HG03097 (cell line): ENCODE measurements around the gene CYBB.

ENCODE experiments used
- ATAC-seq: cut with Tn5 transposase; IDR thresholded peaks from one replicate; pipeline ENCODE4 v1.9.1; 2021; ENCODE audit not compliant: unreplicated experiment, low FRiP score

The CYBB gene

GRCh38 chrX:37829721-37830120 is 49.9 kb downstream of the CYBB start:
- ATAC-seq, result no peak

DNA sequence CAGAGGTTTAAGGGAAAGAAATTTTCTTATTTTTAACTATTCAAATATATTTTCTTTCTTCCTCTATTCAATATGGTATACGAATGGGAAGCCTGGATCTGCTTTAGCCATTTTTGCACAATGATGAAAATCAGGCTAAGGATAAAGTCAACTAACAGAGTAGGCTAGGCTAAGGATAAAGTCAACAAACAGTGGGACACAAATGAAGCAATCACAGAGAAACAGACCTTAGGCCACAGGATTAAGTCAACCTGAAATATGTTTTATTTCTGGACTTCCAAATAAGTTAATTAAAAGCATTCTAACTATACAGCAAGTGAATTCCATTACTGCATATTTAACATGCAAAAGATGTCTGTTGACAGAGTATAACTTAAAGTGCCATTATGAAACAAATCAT is 50.5 kb downstream of the CYBB start:
- no peak for ATAC-seq

DNA sequence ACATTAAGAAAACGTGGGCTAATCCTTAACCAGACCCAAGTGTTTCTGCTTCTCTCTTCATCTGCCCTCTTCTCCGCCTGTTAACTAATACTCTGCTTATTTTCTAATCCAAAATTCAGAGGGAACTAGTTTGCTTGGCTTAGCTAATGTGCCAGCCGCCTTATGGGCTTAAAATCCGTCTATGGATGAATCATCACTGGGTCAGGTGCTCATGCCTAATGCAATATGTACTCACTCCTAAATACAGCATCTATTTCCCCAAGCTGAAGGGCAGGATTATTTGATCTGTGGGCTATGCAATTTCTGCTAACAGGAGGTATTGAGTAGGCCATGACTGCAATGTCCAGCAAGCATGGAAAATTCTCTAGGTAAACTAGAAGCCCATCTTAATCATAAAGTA is 55.1 kb downstream of the CYBB start:
- no peak for ATAC-seq

DNA sequence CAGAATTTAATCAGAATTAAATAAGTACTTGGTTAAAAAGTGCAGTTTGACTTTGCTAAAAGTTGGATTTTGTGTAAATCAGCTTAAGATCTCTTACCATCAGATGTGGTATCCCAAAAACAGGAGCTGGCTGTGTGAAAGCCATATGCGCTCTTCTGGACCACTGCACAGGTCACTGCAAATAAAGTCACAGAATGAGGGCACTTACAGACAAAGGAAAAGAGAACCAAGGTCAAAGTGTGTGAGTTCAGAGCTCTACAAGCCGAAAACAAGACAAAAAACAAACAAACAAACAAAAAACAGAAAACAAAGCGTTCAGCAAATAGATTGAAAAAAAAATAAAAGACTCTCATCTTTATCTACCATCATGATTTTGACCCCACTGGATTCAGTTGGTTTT is 61.1 kb downstream of the CYBB start:
- ATAC-seq, result no peak

GRCh38 chrX:37844622-37845021 is 64.8 kb downstream of the CYBB start:
- ATAC-seq, result no peak

GRCh38 chrX:37846141-37846540 is 66.3 kb downstream of the CYBB start:
- ATAC-seq, result no peak

DNA sequence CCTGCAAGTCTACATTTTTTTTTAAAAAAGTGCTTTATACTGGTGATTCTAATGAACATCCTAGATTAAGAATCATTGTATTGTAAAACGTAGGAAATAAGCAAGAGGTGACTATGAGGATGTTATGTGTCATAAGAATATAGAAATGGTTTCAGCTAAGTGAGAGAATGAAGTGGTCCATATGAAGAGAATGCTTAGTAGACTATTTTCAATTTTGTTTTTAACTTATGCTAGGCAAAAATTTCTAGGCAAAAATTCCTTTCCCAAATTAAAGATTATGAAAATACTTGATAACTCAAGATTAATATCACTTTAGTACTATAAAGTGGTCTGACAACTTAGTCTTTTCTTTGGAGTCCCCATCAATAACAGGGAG is 66.7 kb downstream of the CYBB start:
- ATAC-seq, result no peak

GRCh38 chrX:37846934-37847732 is 67.3 kb downstream of the CYBB start, which contains the start of gene DYNLT3:
DYNLT3 (minus strand) TSS chrX:37847571; CDS start chrX:37847510, 61 bp downstream.
- peak; percentile 98 for ATAC-seq

GRCh38 chrX:37847733-37848197 is 67.9 kb downstream of the CYBB start:
- ATAC-seq, result peak; percentile 31

DNA sequence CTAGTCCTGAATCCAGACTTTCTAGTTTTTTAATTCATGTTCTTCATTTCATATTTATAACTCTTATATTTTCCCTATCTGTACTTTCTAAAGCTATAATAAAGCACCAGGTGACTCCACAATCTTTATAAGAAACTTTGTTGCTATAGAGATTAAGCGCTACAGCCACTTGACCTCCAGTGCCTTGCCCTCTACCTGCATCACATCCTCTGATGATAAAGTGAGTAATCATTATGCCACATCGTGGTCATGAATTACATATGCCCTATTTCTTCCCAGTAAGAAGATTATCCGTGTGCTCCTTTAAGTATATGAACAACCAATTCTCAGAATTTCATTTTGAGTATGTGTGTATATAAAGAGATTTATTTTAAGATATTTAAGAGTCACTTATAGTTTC is 74.3 kb downstream of the CYBB start:
- ATAC-seq, result no peak

- ATAC-seq, result no peak
Measured at GRCh38 chrX:37854748-37855147, 74.9 kb downstream of the CYBB start.

DNA sequence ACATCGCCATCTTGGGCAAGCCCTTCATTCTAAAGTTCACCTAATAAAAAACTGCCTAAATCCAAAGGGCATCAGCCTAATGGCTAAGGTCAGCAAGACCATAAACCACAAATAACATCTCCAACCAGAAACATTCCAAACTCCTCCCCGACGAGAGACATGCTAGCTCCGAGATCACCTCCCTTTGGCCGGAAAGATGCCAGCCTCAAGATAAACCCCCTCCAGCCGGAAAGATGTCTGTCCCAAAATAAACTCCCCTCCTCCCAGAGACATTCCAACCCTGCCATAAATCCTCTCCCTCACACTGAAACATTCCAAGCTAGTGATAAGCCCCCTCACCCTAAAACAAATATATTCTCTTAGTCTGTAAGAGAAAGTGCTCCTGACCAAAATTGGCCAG is 80.9 kb downstream of the CYBB start:
- ATAC-seq, result no peak

DNA sequence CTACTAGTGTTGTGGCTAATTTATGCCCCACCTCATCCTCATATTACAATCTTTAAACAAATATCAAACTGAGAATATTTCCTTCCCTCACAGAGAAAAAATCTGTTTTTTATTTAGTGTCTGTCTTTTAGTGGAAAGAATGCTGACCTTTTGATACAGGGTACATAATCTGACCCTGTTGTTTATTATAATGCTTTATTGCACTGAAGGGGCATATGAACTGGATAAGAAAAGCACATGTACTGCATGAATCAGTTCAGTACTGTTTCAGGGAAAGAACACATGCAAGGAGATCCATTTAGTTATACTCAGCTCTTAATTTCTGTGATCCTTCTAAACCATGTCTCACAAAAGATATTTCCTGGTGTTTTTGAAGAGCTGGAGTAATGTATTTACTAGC is 83.0 kb downstream of the CYBB start:
- ATAC-seq, result no peak
